PFSK-1 (cell line): Measurements from ENCODE around the gene AFDN.

Source experiments
- FOXP2 ChIP-seq: optimal IDR thresholded peaks from 2 replicates; pipeline ENCODE3; 2011; ENCODE audit warnings: borderline replicate concordance, control low read depth, inconsistent platforms; ENCODE audit not compliant: insufficient read depth; ENCODE audit errors: extremely low read length, extremely low read depth
- POLR2AphosphoS5 ChIP-seq: IDR thresholded peaks from 2 replicates; pipeline ENCODE4 v1.6.1; 2012; ENCODE audit warnings: low read depth, mild to moderate bottlenecking, control low read depth, low read length, moderate library complexity
- REST ChIP-seq, 2 experiments: IDR thresholded peaks; 2 replicates each; pipeline versions ENCODE4 v1.6.1 to v1.8.0; 2011 to 2012; ENCODE audit warnings: low read depth in 2 of 2, low read length in 2 of 2, control low read depth in 1 of 2, inconsistent platforms in 1 of 2, mild to moderate bottlenecking in 1 of 2, moderate library complexity in 1 of 2; ENCODE audit not compliant: insufficient read depth in 1 of 2
- SIN3A ChIP-seq: IDR thresholded peaks from 2 replicates; pipeline ENCODE4 v1.6.1; 2012; ENCODE audit warnings: mild to moderate bottlenecking, low read length, moderate library complexity, borderline replicate concordance; ENCODE audit not compliant: insufficient read depth
- TAF1 ChIP-seq: IDR thresholded peaks from 2 replicates; pipeline ENCODE4 v1.6.1; 2012; ENCODE audit warnings: low read length, control low read depth, borderline replicate concordance; ENCODE audit not compliant: insufficient read depth

Gene AFDN

GRCh38 chr6:167788563-167788903, 38.2 kb upstream of the AFDN start:
- TF ChIP-seq REST (IDR thresholded peaks at IDR 0.05; ENCODE audit: insufficient read depth in 1 of 2, low read depth in 2 of 2, low read length in 2 of 2) (no peak), POLR2AphosphoS5 (no peak), FOXP2 (no peak), SIN3A (no peak), TAF1 (no peak)

GRCh38 chr6:167789358-167789757, 37.4 kb upstream of the AFDN start:
- TF ChIP-seq SIN3A (no peak), TAF1 (no peak), REST (IDR thresholded peaks at IDR 0.05; ENCODE audit: insufficient read depth in 1 of 2, low read depth in 2 of 2, low read length in 2 of 2) (no peak), POLR2AphosphoS5 (no peak), FOXP2 (no peak)

- TF ChIP-seq REST (IDR thresholded peaks at IDR 0.05; ENCODE audit: insufficient read depth in 1 of 2, low read depth in 2 of 2, low read length in 2 of 2): no peak
- no peak for TF ChIP-seq POLR2AphosphoS5
- no peak for TF ChIP-seq SIN3A
- no peak for TF ChIP-seq TAF1
- no peak for TF ChIP-seq FOXP2
Observed at GRCh38 chr6:167791091-167791779, 35.5 kb upstream of the AFDN start.

- TF ChIP-seq REST (IDR thresholded peaks at IDR 0.05; ENCODE audit: insufficient read depth in 1 of 2, low read depth in 2 of 2, low read length in 2 of 2) (no peak), TAF1 (no peak), FOXP2 (no peak), POLR2AphosphoS5 (no peak), SIN3A (no peak)
Observed at GRCh38 chr6:167791780-167792478, 34.8 kb upstream of the AFDN start.
